ENCODE data around the gene NPL.

The NPL gene

GRCh38 chr1:182823220-182823619 is 33.6 kb downstream of the NPL start:
- no peak for DNase-seq

GRCh38 chr1:182826892-182827291 is 37.3 kb downstream of the NPL start:
- DNase-seq: no peak

GRCh38 chr1:182829285-182829932 is 39.8 kb downstream of the NPL start:
- DNase-seq: no peak

GRCh38 chr1:182833271-182833670 is 43.7 kb downstream of the NPL start:
- DNase-seq: no peak

GRCh38 chr1:182834326-182834725 is 44.8 kb downstream of the NPL start:
- DNase-seq: no peak

GRCh38 chr1:182835806-182836205 is 46.2 kb downstream of the NPL start:
- DNase-seq: no peak

- DNase-seq: peak; percentile 99
Measured at GRCh38 chr1:182839209-182840066, 49.9 kb downstream of the NPL start, which contains the start of gene DHX9. TSS of gene DHX9 (plus strand) at chr1:182839347. CDS start at chr1:182842567, 3,220 bp downstream.

GRCh38 chr1:182841368-182841988 is 51.9 kb downstream of the NPL start:
- DNase-seq: peak; percentile 63

GRCh38 chr1:182842265-182842664 is 52.7 kb downstream of the NPL start:
- no peak for DNase-seq

GRCh38 chr1:182845379-182845778 is 55.8 kb downstream of the NPL start:
- no peak for DNase-seq

GRCh38 chr1:182845894-182846293 is 56.3 kb downstream of the NPL start:
- no peak for DNase-seq

GRCh38 chr1:182847105-182847504 is 57.5 kb downstream of the NPL start:
- DNase-seq: no peak

- no peak for DNase-seq
Measured at GRCh38 chr1:182848736-182849135, 59.2 kb downstream of the NPL start.

- no peak for DNase-seq
Measured at GRCh38 chr1:182850319-182850718, 60.7 kb downstream of the NPL start.

GRCh38 chr1:182851825-182852224 is 62.3 kb downstream of the NPL start:
- DNase-seq: no peak

GRCh38 chr1:182855911-182856310 is 66.3 kb downstream of the NPL start:
- no peak for DNase-seq

GRCh38 chr1:182857212-182857611 is 67.6 kb downstream of the NPL start:
- no peak for DNase-seq

- no peak for DNase-seq
Measured at GRCh38 chr1:182860658-182861057, 71.1 kb downstream of the NPL start.

GRCh38 chr1:182861994-182862393 is 72.4 kb downstream of the NPL start:
- DNase-seq: no peak

GRCh38 chr1:182862827-182863226 is 73.3 kb downstream of the NPL start:
- no peak for DNase-seq

- no peak for DNase-seq
Measured at GRCh38 chr1:182863940-182864339, 74.4 kb downstream of the NPL start.

GRCh38 chr1:182867861-182868260 is 78.3 kb downstream of the NPL start:
- DNase-seq: no peak

- no peak for DNase-seq
Measured at GRCh38 chr1:182869241-182869666, 79.7 kb downstream of the NPL start.

GRCh38 chr1:182872881-182873280 is 83.3 kb downstream of the NPL start:
- no peak for DNase-seq
